ENCODE results near the gene CD209. TPM values are rescaled to one million over a fixed set of nuclear protein-coding genes. Genes with fewer than 3 reads are reported as not detected.

CD209 gene
- total RNA-seq, 1 experiment from 2014 or later, result not detected

DNA sequence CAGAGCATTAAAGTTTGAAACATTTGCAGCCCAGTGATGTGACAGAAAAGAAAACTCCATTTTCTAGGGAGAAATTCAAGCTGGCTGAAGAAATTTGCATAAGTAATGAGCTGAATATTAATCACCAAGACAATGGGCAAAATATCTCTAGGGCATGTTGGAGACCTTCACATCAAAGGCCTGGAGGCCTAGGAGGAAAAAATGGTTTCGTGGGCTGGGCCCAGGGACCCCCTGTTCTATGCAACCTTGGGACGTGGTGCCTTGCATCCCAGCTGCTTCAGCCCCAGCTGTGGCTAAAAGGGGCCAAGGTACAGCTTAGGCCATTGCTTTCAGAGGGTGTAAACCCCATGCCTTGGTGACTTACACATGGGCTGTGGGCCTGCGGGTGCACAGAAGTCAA is 10.0 kb upstream of the CD209 start:
- H3K79me2 ChIP-seq (ENCODE audit: insufficient read depth, low read length), result no peaks in the 10 kb centered on the region
- no TSS peak for BruUV-seq (replicated peaks)
- no peak for ATAC-seq
- H3K4me1 ChIP-seq (ENCODE audit: control insufficient read depth in 1 of 2, insufficient read depth in 2 of 2, low read length in 2 of 2), result no peaks in the 10 kb centered on the region
- CTCF ChIA-PET, result no interaction called here
- H2AFZ ChIP-seq (ENCODE audit: low read depth, low read length, poor library complexity, severe bottlenecking), result no peak overlapping the region
- no peaks in the 10 kb centered on the region for H4K20me1 ChIP-seq (ENCODE audit: insufficient read depth)
- intact Hi-C loops (cut with micrococcal nuclease), result no loop called here
- no peak overlapping the region for H3K4me2 ChIP-seq (ENCODE audit: low read length)
- TF ChIP-seq ELF1 (IDR thresholded peaks at IDR 0.05; ENCODE audit: borderline replicate concordance, low read depth), result no peak
- TF ChIP-seq SIN3A (IDR thresholded peaks at IDR 0.05; ENCODE audit: low read depth), result no peak
- TF ChIP-seq, protein P1, sequence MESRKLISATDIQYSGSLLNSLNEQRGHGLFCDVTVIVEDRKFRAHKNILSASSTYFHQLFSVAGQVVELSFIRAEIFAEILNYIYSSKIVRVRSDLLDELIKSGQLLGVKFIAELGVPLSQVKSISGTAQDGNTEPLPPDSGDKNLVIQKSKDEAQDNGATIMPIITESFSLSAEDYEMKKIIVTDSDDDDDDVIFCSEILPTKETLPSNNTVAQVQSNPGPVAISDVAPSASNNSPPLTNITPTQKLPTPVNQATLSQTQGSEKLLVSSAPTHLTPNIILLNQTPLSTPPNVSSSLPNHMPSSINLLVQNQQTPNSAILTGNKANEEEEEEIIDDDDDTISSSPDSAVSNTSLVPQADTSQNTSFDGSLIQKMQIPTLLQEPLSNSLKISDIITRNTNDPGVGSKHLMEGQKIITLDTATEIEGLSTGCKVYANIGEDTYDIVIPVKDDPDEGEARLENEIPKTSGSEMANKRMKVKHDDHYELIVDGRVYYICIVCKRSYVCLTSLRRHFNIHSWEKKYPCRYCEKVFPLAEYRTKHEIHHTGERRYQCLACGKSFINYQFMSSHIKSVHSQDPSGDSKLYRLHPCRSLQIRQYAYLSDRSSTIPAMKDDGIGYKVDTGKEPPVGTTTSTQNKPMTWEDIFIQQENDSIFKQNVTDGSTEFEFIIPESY (IDR thresholded peaks at IDR 0.05; ENCODE audit: extremely low read depth, insufficient replicate concordance, low read length), result no peak
- TF ChIP-seq EZH2 (IDR thresholded peaks at IDR 0.05), result no peak
- no peak for TF ChIP-seq ZNF274 (IDR thresholded peaks at IDR 0.05; ENCODE audit: low read depth, low read length)
- no peak for TF ChIP-seq RAD21 (IDR thresholded peaks at IDR 0.05; ENCODE audit: low read depth)
- TF ChIP-seq POLR2A (IDR thresholded peaks at IDR 0.05; ENCODE audit: borderline replicate concordance, extremely low read depth, insufficient read depth, insufficient read length), result no peak
- TF ChIP-seq, protein P2, sequence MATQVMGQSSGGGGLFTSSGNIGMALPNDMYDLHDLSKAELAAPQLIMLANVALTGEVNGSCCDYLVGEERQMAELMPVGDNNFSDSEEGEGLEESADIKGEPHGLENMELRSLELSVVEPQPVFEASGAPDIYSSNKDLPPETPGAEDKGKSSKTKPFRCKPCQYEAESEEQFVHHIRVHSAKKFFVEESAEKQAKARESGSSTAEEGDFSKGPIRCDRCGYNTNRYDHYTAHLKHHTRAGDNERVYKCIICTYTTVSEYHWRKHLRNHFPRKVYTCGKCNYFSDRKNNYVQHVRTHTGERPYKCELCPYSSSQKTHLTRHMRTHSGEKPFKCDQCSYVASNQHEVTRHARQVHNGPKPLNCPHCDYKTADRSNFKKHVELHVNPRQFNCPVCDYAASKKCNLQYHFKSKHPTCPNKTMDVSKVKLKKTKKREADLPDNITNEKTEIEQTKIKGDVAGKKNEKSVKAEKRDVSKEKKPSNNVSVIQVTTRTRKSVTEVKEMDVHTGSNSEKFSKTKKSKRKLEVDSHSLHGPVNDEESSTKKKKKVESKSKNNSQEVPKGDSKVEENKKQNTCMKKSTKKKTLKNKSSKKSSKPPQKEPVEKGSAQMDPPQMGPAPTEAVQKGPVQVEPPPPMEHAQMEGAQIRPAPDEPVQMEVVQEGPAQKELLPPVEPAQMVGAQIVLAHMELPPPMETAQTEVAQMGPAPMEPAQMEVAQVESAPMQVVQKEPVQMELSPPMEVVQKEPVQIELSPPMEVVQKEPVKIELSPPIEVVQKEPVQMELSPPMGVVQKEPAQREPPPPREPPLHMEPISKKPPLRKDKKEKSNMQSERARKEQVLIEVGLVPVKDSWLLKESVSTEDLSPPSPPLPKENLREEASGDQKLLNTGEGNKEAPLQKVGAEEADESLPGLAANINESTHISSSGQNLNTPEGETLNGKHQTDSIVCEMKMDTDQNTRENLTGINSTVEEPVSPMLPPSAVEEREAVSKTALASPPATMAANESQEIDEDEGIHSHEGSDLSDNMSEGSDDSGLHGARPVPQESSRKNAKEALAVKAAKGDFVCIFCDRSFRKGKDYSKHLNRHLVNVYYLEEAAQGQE (IDR thresholded peaks at IDR 0.05; ENCODE audit: low read depth), result no peak
- no peak for TF ChIP-seq CEBPB (IDR thresholded peaks at IDR 0.05; ENCODE audit: low read depth)
- TF ChIP-seq YY1 (IDR thresholded peaks at IDR 0.05; ENCODE audit: extremely low read depth, insufficient replicate concordance, low read depth, low read length), result no peak
- no peak for TF ChIP-seq SRF (IDR thresholded peaks at IDR 0.05; ENCODE audit: low read depth)
- no peak for TF ChIP-seq EGR1 (IDR thresholded peaks at IDR 0.05; ENCODE audit: low read depth)
- TF ChIP-seq, protein P3, sequence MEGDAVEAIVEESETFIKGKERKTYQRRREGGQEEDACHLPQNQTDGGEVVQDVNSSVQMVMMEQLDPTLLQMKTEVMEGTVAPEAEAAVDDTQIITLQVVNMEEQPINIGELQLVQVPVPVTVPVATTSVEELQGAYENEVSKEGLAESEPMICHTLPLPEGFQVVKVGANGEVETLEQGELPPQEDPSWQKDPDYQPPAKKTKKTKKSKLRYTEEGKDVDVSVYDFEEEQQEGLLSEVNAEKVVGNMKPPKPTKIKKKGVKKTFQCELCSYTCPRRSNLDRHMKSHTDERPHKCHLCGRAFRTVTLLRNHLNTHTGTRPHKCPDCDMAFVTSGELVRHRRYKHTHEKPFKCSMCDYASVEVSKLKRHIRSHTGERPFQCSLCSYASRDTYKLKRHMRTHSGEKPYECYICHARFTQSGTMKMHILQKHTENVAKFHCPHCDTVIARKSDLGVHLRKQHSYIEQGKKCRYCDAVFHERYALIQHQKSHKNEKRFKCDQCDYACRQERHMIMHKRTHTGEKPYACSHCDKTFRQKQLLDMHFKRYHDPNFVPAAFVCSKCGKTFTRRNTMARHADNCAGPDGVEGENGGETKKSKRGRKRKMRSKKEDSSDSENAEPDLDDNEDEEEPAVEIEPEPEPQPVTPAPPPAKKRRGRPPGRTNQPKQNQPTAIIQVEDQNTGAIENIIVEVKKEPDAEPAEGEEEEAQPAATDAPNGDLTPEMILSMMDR (IDR thresholded peaks at IDR 0.05 in 2 of 3, conservative IDR thresholded peaks at IDR 0.05 in 1 of 3; ENCODE audit: borderline replicate concordance in 1 of 3, insufficient read depth in 1 of 3, low read depth in 2 of 3, low read length in 2 of 3), result no peak
- RAD21 ChIA-PET (ENCODE audit: low non-redundant PET in 1 of 2, low total read pairs in 2 of 2, uncharacterized antibody in 2 of 2, unreplicated experiment in 2 of 2), result no interaction called here
- no peak for DNase-seq (ENCODE audit: low read depth, low spot score)
- H3K4me3 ChIP-seq (replicated peaks in 1 of 2; ENCODE audit: low read depth in 1 of 2, low read length in 2 of 2), result no peak overlapping the region
- H3K9ac ChIP-seq (ENCODE audit: low read length), result no peak overlapping the region
- no peaks in the 10 kb centered on the region for H3K36me3 ChIP-seq (ENCODE audit: control insufficient read depth in 1 of 2, insufficient read depth in 2 of 2, low read length in 2 of 2)
- no peaks in the 10 kb centered on the region for H3K27me3 ChIP-seq (ENCODE audit: insufficient read depth, low read length)
- POLR2A ChIA-PET, result no interaction called here
- no peaks in the 10 kb centered on the region for H3K9me2 ChIP-seq (ENCODE audit: insufficient read depth)
- H3K9me3 ChIP-seq (ENCODE audit: control insufficient read depth in 1 of 2, insufficient read depth in 1 of 2, low read depth in 1 of 2, low read length in 2 of 2), result peaks cover 12 to 17% of the 10 kb centered on the region in 2 experiments; a peak in 2 of 4 replicates
- no peak overlapping the region for H3K27ac ChIP-seq (ENCODE audit: low read depth, low read length)

Measured in HCT116 (cell line).